ENCODE measurements around the gene HAPLN3.

HAPLN3 gene

DNA sequence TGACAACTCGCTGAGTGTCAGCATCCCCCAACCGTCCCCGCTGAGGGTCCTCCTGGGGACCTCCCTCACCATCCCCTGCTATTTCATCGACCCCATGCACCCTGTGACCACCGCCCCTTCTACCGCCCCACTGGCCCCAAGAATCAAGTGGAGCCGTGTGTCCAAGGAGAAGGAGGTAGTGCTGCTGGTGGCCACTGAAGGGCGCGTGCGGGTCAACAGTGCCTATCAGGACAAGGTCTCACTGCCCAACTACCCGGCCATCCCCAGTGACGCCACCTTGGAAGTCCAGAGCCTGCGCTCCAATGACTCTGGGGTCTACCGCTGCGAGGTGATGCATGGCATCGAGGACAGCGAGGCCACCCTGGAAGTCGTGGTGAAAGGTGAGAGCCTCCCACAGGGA is 56.7 kb downstream of the HAPLN3 start:
- CTCF ChIA-PET = interaction anchor here (1.1 to 1.5 kb wide), 2 partner anchors 214 kb away, joined by 3 to 4 read pairs; no protein-coding TSS in a partner anchor
- TF ChIP-seq, protein P1, sequence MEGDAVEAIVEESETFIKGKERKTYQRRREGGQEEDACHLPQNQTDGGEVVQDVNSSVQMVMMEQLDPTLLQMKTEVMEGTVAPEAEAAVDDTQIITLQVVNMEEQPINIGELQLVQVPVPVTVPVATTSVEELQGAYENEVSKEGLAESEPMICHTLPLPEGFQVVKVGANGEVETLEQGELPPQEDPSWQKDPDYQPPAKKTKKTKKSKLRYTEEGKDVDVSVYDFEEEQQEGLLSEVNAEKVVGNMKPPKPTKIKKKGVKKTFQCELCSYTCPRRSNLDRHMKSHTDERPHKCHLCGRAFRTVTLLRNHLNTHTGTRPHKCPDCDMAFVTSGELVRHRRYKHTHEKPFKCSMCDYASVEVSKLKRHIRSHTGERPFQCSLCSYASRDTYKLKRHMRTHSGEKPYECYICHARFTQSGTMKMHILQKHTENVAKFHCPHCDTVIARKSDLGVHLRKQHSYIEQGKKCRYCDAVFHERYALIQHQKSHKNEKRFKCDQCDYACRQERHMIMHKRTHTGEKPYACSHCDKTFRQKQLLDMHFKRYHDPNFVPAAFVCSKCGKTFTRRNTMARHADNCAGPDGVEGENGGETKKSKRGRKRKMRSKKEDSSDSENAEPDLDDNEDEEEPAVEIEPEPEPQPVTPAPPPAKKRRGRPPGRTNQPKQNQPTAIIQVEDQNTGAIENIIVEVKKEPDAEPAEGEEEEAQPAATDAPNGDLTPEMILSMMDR (IDR thresholded peaks at IDR 0.05; ENCODE audit: control extremely low read depth, extremely low read depth, low read depth, missing control alignments) = no peak
- POLR2A ChIA-PET = no interaction called here
- DNase-seq (ENCODE audit: extremely low spot score) = no peak

DNA sequence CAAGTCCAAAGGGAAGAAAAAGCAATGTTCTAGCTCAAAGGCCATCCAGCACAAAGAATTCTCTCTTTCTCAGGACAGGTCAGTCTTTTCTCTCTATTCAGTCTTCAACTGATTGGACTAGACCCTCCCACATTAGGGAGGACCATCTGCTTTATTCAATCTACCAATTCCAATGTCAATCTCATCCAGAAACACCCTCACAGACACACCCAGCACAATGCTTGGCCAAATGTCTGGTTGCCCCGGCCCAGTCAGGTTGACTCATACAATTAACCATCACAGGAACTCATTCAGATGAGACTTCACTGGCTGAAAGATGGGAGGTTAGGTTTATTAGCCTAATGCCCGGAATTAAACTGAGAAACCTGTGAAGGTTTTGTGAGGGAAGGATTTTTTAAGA is 59.7 kb downstream of the HAPLN3 start:
- CTCF ChIA-PET = interaction anchor here (1.6 to 3.6 kb wide), 4 partner anchors 177 to 212 kb away, joined by 4 to 18 read pairs (median 8); partner anchors contain the start of gene ISG20
- TF ChIP-seq, protein P1 (IDR thresholded peaks at IDR 0.05; ENCODE audit: control extremely low read depth, extremely low read depth, low read depth, missing control alignments) = no peak
- no peak for DNase-seq (ENCODE audit: extremely low spot score)
- POLR2A ChIA-PET = no interaction called here

DNA sequence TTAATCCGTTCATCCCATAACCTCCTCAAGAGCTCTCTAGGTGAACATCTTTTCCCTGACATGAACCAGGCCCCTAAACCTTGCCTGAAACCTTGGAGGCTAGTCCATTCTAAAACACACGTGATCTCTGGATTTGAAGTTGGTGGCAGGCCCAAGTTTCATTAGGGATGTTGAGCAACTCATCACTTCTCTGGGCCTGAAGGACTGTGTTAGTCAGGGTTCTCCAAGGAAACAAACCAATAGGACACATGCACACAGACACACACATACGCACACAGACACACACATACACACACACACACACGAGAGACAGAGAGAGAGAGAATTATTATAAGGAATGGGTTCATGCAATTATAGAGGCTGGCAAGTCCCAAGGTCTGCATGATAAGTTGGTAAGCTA is 60.2 kb downstream of the HAPLN3 start:
- ChIA-PET POLR2A (no interaction called here), CTCF (interaction anchor here (0.8 to 3.6 kb wide), 8 partner anchors 10 to 360 kb away, joined by 3 to 18 read pairs (median 4); partner anchors contain the start of gene ISG20)
- TF ChIP-seq, protein P1 (IDR thresholded peaks at IDR 0.05; ENCODE audit: control extremely low read depth, extremely low read depth, low read depth, missing control alignments) = no peak
- DNase-seq (ENCODE audit: extremely low spot score) = no peak

DNA sequence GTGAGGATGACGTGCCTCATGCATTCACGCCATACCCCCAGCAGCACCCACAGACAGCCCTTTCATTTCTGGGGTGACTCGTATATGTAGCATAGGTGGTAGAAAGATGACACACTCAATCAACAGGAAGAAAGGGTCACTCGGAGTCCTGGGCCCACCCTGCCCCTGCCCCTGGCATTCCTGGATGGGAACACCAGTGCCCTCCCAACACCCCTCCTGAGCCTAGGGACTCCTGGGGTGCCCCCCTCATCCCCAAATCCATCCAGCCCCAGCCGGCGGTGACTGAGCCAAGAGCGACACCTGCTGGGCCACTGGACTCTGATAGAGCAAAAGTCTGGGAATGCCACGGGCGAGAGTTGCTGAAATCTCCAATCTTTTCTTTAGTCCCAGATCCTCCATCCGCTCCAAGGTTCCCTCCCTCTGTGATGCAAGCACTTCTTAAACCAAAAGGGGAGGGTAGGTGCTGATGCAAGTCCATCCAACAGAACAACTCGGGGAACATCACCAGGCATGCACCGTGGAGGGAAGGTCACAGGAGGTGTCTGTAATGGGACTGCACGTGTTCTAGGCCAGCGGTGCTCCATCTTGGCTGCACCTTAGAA is 61.0 kb downstream of the HAPLN3 start:
- DNase-seq (ENCODE audit: extremely low spot score) = no peak
- TF ChIP-seq, protein P1 (IDR thresholded peaks at IDR 0.05; ENCODE audit: control extremely low read depth, extremely low read depth, low read depth, missing control alignments) = peak; percentile 49
- ChIA-PET POLR2A (no interaction called here), CTCF (interaction anchor here (0.8 to 3.6 kb wide), 8 partner anchors 9 to 360 kb away, joined by 3 to 18 read pairs (median 4); partner anchors contain the start of gene ISG20)

DNA sequence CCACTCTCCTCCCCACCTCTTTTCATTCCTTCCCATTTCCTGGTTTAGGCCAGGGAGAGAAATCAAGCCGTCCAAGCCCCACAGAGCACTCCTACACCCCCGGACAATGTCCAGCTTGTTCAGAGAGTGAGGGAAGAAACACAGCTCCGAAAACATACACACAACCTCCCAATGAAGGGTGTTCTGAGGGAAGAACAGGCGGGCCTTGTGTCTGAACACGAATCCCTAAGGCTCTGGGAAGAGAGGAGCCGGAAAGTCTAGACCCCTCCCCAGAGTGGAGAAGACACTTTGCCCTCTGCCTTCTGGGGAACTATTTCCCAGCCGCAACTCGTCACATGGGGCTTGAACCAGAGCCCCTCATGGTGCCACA is 61.6 kb downstream of the HAPLN3 start:
- ChIA-PET POLR2A (no interaction called here), CTCF (interaction anchor here (1.5 to 3.6 kb wide), 6 partner anchors 8 to 210 kb away, joined by 3 to 18 read pairs (median 6); partner anchors contain the start of gene ISG20)
- DNase-seq (ENCODE audit: extremely low spot score) = no peak
- TF ChIP-seq, protein P1 (IDR thresholded peaks at IDR 0.05; ENCODE audit: control extremely low read depth, extremely low read depth, low read depth, missing control alignments) = no peak

DNA sequence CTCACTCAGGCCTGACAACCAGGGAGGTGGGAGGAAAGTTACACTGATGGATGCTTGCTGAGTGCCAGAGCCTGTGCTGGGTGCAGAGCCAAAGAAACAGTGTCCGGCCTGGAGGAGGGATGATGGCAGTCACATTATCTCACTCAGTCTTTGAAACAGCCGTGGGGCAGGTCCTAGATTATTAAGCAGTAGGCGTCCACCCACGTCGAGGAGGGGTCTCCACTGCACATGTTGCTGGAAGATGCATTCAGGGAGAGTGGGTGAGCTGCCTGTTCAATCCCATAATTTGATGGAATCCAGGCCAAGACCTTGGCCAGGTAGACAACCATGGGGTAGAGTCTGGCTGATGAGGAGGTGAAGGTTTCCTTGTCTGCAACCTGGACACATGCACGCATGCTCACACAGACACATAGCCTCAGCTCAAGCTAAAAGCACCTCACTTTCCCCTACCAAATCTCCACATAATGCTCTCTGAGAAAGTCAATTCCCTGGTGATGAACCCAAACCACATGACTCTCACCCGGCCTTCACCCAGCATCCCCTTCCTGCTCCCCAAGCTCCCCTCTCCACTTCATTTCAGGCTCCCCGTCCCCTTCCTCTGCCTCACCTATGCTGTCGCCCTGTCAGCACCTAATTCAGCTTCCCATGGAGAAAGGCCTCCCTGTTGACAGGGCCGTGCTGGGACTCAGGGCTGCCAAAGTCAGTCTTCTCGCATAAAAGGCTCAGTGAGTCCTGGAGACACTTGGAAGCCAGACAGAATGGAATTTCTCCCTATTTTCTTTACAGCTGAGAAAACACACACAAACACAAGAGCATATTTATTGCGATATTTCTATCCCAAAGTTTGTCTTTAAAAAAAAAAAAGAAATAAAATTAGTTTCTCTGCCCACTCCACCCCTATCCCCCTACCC is 62.3 kb downstream of the HAPLN3 start:
- DNase-seq (ENCODE audit: extremely low spot score) = no peak
- ChIA-PET POLR2A (no interaction called here), CTCF (interaction anchor here (2.0 to 3.6 kb wide), 3 partner anchors 8 to 209 kb away, joined by 6 to 18 read pairs (median 12); no protein-coding TSS in a partner anchor)
- TF ChIP-seq, protein P1 (IDR thresholded peaks at IDR 0.05; ENCODE audit: control extremely low read depth, extremely low read depth, low read depth, missing control alignments) = no peak
